A673 (cell line): ENCODE measurements around the gene PDLIM3.

Source experiments
- EZH2 ChIP-seq: fragments of 200-600 bp; sonication (generic); IDR thresholded peaks from 2 replicates; pipeline ENCODE4 v1.6.1; 2017; ENCODE audit warnings: borderline replicate concordance, low read depth, mild to moderate bottlenecking, mixed read lengths, antibody characterized with exemption, low read length; ENCODE audit not compliant: poor library complexity, severe bottlenecking
- TF ChIP-seq, protein P1 (sequence below): fragments of 300-800, 200-600 bp; sonication (generic); conservative IDR thresholded peaks from 2 replicates; pipeline ENCODE4 v1.5.1; 2017; ENCODE audit warnings: low read depth, mild to moderate bottlenecking, antibody characterized with exemption, low read length, moderate library complexity, mixed read lengths

DNA sequence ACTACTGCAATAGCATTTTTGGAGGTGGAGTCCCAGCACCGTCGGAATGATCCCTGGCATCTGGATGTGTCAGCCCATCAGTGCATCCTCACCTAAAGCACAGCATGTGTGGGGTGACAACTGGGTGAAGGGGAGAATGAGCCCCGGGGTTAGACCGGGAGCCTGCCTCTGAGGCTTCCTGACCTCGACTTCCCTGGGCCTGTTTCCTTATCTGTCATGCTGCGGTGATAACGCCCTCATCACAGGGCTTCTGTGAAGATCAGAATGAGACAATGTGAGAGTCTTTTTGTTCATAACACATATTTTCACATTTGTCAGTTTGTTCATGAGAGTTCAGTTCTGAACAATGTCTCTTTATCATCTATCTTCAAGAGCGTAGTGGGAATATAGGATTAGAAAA lies 31.1 kb upstream of the PDLIM3 start:
- TF ChIP-seq, protein P1, sequence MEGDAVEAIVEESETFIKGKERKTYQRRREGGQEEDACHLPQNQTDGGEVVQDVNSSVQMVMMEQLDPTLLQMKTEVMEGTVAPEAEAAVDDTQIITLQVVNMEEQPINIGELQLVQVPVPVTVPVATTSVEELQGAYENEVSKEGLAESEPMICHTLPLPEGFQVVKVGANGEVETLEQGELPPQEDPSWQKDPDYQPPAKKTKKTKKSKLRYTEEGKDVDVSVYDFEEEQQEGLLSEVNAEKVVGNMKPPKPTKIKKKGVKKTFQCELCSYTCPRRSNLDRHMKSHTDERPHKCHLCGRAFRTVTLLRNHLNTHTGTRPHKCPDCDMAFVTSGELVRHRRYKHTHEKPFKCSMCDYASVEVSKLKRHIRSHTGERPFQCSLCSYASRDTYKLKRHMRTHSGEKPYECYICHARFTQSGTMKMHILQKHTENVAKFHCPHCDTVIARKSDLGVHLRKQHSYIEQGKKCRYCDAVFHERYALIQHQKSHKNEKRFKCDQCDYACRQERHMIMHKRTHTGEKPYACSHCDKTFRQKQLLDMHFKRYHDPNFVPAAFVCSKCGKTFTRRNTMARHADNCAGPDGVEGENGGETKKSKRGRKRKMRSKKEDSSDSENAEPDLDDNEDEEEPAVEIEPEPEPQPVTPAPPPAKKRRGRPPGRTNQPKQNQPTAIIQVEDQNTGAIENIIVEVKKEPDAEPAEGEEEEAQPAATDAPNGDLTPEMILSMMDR: no peak
- TF ChIP-seq EZH2: no peak
